Upper lobe of left lung (tissue), 6 donors: Measurements from ENCODE around the gene HERC3. TPM values are rescaled to one million over a fixed set of nuclear protein-coding genes. Genes with fewer than 3 reads are reported as not detected.

ENCODE experiments used
- ATAC-seq, 2 donors: fragments of 200-7000 bp; cut with Tn5 transposase; one replicate each; pipeline ENCODE4 v1.9.1; 2022; ENCODE audit warnings: mild to moderate bottlenecking in 2 of 2, moderate library complexity in 2 of 2; ENCODE audit not compliant: low FRiP score in 2 of 2
- DNase-seq, 2 donors: peaks; one replicate each; pipeline ENCODE4 v3.0.0-alpha.2; 2019 to 2020
- H3K27ac ChIP-seq, 4 donors: fragments of 200-600 bp; sonication (generic); one replicate each; pipeline ENCODE4 v1.5.1; 2016 to 2019
- H3K27me3 ChIP-seq, 4 donors: fragments of 200-600 bp; sonication (generic); one replicate each; pipeline ENCODE4 v1.5.1; 2017 to 2019
- H3K36me3 ChIP-seq, 4 donors: fragments of 200-600 bp; sonication (generic); one replicate each; pipeline ENCODE4 v1.5.1; 2016 to 2019
- H3K4me1 ChIP-seq, 4 donors: fragments of 200-600 bp; sonication (generic); one replicate each; pipeline ENCODE4 v1.5.1; 2018 to 2019
- H3K4me3 ChIP-seq, 4 donors: fragments of 200-600 bp; sonication (generic); one replicate each; pipeline ENCODE4 v1.5.1; 2017 to 2019; ENCODE audit warnings: mild to moderate bottlenecking in 2 of 4, moderate library complexity in 1 of 4
- H3K9me3 ChIP-seq, 4 donors: fragments of 200-600 bp; sonication (generic); one replicate each; pipeline ENCODE4 v1.5.1; 2018 to 2019
- CTCF ChIP-seq, 6 experiments: fragments of 450-650 bp in 4 of 6; fragments of 200-600 bp in 2 of 6; sonication (generic) in 2 of 6; IDR thresholded peaks; one replicate each; pipeline ENCODE4 v1.5.1; 2016 to 2019; ENCODE audit warnings: antibody characterized with exemption in 6 of 6
- EP300 ChIP-seq, 4 donors: sonication (generic); formaldehyde crosslinking; IDR thresholded peaks; one replicate each; pipeline ENCODE4 v1.5.1; 2017; ENCODE audit warnings: antibody characterized with exemption in 4 of 4, control low read depth in 2 of 4
- POLR2A ChIP-seq, 4 donors: fragments of 450-650 bp; IDR thresholded peaks; one replicate each; pipeline ENCODE4 v1.5.1; 2016 to 2017; ENCODE audit warnings: antibody characterized with exemption in 4 of 4, mild to moderate bottlenecking in 2 of 4
- POLR2AphosphoS5 ChIP-seq, 2 donors: sonication (generic); formaldehyde crosslinking; IDR thresholded peaks; one replicate each; pipeline ENCODE4 v1.5.1; 2017; ENCODE audit warnings: antibody characterized with exemption in 2 of 2
- WGBS, 2 donors: methylation state at CpG; one replicate each; pipeline ENCODE4 v1.1.5; 2017 to 2018; 5-methylcytosine and 5-hydroxymethylcytosine counted together
- total RNA-seq, 6 donors: library from RNA; depleted of rRNA in 4 of 6; stranded (reverse); fragments of >200 nt in 4 of 6; gene quantifications; one replicate each; pipeline versions ENCODE4 v1.1.0 to v1.2.1, GENCODE V29; 2016 to 2021
- donor health status: DM: no; HTN: no; CAD: no; lungs with moderate emphysema.
- donor health status: DM: no; HTN: yes; CAD: no; lungs with severe emphysema.

The HERC3 gene
- total RNA-seq, 6 donors from 2014 or later, result 37.5 to 103 (median 49.7) TPM

DNA sequence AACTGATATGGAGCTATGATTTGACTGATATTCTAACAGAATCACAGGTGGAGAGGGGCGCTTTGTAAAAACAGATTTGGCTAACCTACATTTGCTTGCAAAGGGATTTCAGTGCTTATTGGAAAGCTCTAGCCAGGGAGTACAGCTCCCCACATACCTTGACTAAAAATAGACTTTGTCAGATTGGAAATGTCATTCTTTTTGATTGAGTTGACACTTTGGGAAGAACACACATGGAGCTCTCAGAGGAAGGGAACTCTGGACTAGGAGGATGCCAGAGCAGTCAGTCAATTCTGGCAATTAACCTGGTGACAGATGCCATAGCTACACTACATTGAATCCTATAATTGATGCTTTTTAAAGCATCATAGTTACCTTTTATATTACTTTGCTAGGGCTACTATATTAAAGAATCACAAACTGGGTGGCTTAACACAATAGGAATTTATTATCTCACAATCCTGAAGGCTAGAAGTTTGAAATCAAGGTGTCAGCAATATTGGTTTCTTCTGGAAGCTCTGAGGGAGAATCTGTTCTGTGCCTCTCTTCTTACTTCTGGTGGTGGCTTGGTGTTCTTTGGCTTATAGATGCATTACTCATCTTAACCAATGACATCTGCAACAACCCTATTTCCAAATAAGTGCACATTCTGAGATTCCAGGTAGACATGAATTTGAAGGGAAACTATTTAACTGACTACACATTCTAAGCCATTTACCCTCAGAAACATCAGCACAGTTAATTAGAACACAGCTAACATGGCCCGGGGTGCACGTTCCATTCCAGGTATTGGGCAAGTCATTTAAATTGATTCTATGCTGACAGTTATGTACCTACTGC lies 8.4 kb upstream of the HERC3 start:
- WGBS, 2 donors, result 97% methylated on average over 3 of the region's 3 CpGs
- Histone ChIP-seq H3K27me3 (no peaks in the 10 kb centered on the region), H3K27ac (peak overlapping the region in 1 of 4 donors; percentile 60), H3K4me1 (no peaks in the 10 kb centered on the region), H3K36me3 (no peaks in the 10 kb centered on the region), H3K4me3 (no peak overlapping the region), H3K9me3 (no peaks in the 10 kb centered on the region)
- no peak for DNase-seq
- TF ChIP-seq EP300 (IDR thresholded peaks at IDR 0.05) (no peak), POLR2AphosphoS5 (IDR thresholded peaks at IDR 0.05) (no peak), POLR2A (IDR thresholded peaks at IDR 0.05) (no peak), CTCF (IDR thresholded peaks at IDR 0.05) (no peak)
- ATAC-seq, result no peak

DNA sequence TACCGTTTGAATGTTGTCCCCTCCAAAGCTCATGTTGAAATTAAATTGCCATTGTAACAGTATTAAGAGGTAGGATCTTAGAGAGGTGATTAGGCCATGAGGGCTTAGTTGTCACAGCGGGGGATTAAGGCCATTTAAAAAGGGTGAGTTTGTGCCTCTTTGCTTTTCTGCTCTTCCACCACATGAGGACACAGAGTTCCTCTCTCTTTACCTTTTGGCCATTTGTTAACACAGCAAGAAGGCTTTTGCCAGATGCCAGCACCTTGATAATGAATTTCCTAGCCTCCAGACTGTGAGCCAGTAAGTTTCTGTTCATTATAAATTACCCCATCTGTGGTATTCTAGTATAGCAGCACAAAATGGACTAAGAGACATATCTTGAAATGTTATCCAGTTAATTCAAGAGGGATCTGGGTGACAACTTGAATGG lies 7.8 kb upstream of the HERC3 start:
- Histone ChIP-seq H3K36me3 (no peaks in the 10 kb centered on the region), H3K27me3 (no peaks in the 10 kb centered on the region), H3K4me1 (no peaks in the 10 kb centered on the region), H3K4me3 (no peak overlapping the region), H3K9me3 (no peaks in the 10 kb centered on the region), H3K27ac (peak overlapping the region in 1 of 4 donors; percentile 60)
- ATAC-seq (no peak), DNase-seq (no peak)
- WGBS, 2 donors, result 86 to 87% methylated on average over 2 of the region's 2 CpGs
- TF ChIP-seq POLR2AphosphoS5 (IDR thresholded peaks at IDR 0.05) (no peak), CTCF (IDR thresholded peaks at IDR 0.05) (no peak), EP300 (IDR thresholded peaks at IDR 0.05) (no peak)

DNA sequence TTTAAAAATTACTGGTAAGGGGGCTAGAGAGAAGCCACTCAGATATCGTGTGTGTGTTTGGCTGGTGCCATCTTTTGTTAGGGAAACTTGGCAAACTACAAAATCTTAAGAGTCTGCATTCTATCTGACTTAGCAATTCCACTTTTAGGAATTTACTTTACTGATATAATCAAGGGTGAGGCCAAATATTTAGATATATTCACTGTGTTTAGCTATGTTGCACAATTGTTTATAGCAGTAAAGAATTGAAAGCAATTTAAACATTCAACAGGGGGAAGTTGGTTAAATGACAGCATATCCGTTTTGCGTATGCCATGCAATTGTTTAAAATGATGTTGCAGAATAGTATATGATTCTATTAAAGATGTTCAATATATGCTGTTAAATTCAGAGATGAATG lies 6.4 kb upstream of the HERC3 start:
- ATAC-seq (no peak), DNase-seq (no peak)
- WGBS, 2 donors, result 51 to 63% methylated on average over 3 of the region's 3 CpGs
- Histone ChIP-seq H3K27ac (peak overlapping the region in 2 of 4 donors; percentile 27 to 60), H3K27me3 (no peaks in the 10 kb centered on the region), H3K9me3 (no peaks in the 10 kb centered on the region), H3K4me3 (no peak overlapping the region), H3K4me1 (peaks cover 0 to 4% (median 1%) of the 10 kb centered on the region in 4 donors), H3K36me3 (no peaks in the 10 kb centered on the region)
- TF ChIP-seq EP300 (IDR thresholded peaks at IDR 0.05), result no peak
- no peak for TF ChIP-seq POLR2AphosphoS5 (IDR thresholded peaks at IDR 0.05)
- TF ChIP-seq CTCF (IDR thresholded peaks at IDR 0.05), result no peak
- no peak for TF ChIP-seq POLR2A (IDR thresholded peaks at IDR 0.05)

- Histone ChIP-seq H3K4me3 (no peak overlapping the region), H3K9me3 (no peaks in the 10 kb centered on the region), H3K27me3 (no peaks in the 10 kb centered on the region), H3K27ac (no peak overlapping the region), H3K36me3 (no peaks in the 10 kb centered on the region), H3K4me1 (peaks cover 5 to 10% (median 6%) of the 10 kb centered on the region in 4 donors)
- WGBS, 2 donors, result 100% methylated on average over 1 of the region's 1 CpG
- DNase-seq (no peak), ATAC-seq (no peak)
- no peak for TF ChIP-seq CTCF (IDR thresholded peaks at IDR 0.05)
- TF ChIP-seq EP300 (IDR thresholded peaks at IDR 0.05), result no peak
- TF ChIP-seq POLR2A (IDR thresholded peaks at IDR 0.05), result no peak
- TF ChIP-seq POLR2AphosphoS5 (IDR thresholded peaks at IDR 0.05), result no peak
These were observed 5.0 kb upstream of the HERC3 start for GRCh38 chr4:88587306-88587705.
